Measurements from ENCODE around the gene NKD1.

DNA sequence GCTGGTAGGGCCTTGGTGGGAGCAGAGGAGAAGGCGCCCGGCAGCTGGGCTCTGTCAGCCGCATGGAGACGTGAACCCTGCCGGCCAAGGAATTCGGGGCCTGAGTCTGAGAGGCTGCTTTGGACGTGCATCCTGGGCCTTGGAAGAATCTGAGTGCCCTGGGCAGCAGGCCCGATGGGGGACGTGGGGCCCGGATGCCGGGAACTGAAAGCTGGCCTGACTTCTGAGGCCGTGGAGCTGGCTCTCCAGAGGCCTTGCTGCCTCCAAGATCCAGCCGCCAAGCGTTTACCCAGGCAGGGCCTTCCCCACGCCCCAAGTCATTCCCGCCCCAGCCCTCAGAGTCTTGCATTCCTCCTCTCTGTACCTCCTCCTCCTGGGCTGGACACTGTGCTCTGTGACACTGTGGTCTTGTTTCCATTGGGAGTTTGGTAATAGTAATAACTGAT lies 37.2 kb downstream of the NKD1 start:
- TF ChIP-seq POLR2A (IDR thresholded peaks at IDR 0.05; ENCODE audit: low read depth) (no peak), POLR2AphosphoS5 (IDR thresholded peaks at IDR 0.05) (peak; percentile 68 to 74)
